HUES6 (cell line): Measurements from ENCODE around the gene TTC12.

Experiments used
- H3K27ac ChIP-seq: 2 replicates; pipeline ENCODE4 v1.7.0; 2013; ENCODE audit warnings: low read depth, mild to moderate bottlenecking, low read length, inconsistent platforms
- H3K27me3 ChIP-seq: 2 replicates; pipeline ENCODE4 v1.6.1; 2013; ENCODE audit warnings: low read length; ENCODE audit not compliant: control insufficient read depth, insufficient read depth
- H3K36me3 ChIP-seq: 2 replicates; pipeline ENCODE4 v1.6.1; 2013; ENCODE audit warnings: low read length; ENCODE audit not compliant: control insufficient read depth, insufficient read depth
- H3K4me1 ChIP-seq: 2 replicates; pipeline ENCODE4 v1.6.1; 2013; ENCODE audit warnings: low read length; ENCODE audit not compliant: control insufficient read depth, insufficient read depth
- H3K4me3 ChIP-seq: 2 replicates; pipeline ENCODE4 v1.5.1; 2013; ENCODE audit warnings: low read depth, low read length
- H3K9ac ChIP-seq: one replicate; pipeline ENCODE4 v1.6.1; 2013; ENCODE audit warnings: mild to moderate bottlenecking, low read length
- H3K9me3 ChIP-seq: 2 replicates; pipeline ENCODE4 v1.6.1; 2013; ENCODE audit warnings: low read depth, low read length; ENCODE audit not compliant: control insufficient read depth, insufficient read depth

The TTC12 gene

GRCh38 chr11:113274713-113275582 lies 39.4 kb upstream of the TTC12 start:
- Histone ChIP-seq H3K27me3 (no peaks in the 10 kb centered on the region), H3K9me3 (no peaks in the 10 kb centered on the region), H3K27ac (no peak overlapping the region), H3K36me3 (no peaks in the 10 kb centered on the region), H3K4me1 (peaks cover 9% of the 10 kb centered on the region; the same call in 1 of the 2 replicates), H3K9ac (no peak overlapping the region), H3K4me3 (no peak overlapping the region)

GRCh38 chr11:113275602-113276001 lies 38.8 kb upstream of the TTC12 start:
- Histone ChIP-seq H3K9me3 (no peaks in the 10 kb centered on the region), H3K4me1 (peaks cover 9% of the 10 kb centered on the region; the same call in 1 of the 2 replicates), H3K27ac (no peak overlapping the region), H3K4me3 (no peak overlapping the region), H3K36me3 (no peaks in the 10 kb centered on the region), H3K27me3 (no peaks in the 10 kb centered on the region), H3K9ac (no peak overlapping the region)

GRCh38 chr11:113276466-113276865 lies 37.9 kb upstream of the TTC12 start:
- H3K4me3 ChIP-seq, result no peak overlapping the region
- H3K9ac ChIP-seq, result no peak overlapping the region
- H3K27me3 ChIP-seq, result peaks cover 2% of the 10 kb centered on the region; the same call in 1 of the 2 replicates
- H3K36me3 ChIP-seq, result no peaks in the 10 kb centered on the region
- H3K9me3 ChIP-seq, result no peaks in the 10 kb centered on the region
- H3K4me1 ChIP-seq, result peaks cover 9% of the 10 kb centered on the region; the same call in 1 of the 2 replicates
- no peak overlapping the region for H3K27ac ChIP-seq

GRCh38 chr11:113277907-113278306 lies 36.5 kb upstream of the TTC12 start:
- Histone ChIP-seq H3K27ac (no peak overlapping the region), H3K36me3 (no peaks in the 10 kb centered on the region), H3K4me3 (no peak overlapping the region)

GRCh38 chr11:113278481-113278880 lies 35.9 kb upstream of the TTC12 start:
- Histone ChIP-seq H3K9me3 (no peaks in the 10 kb centered on the region), H3K4me3 (no peak overlapping the region), H3K4me1 (peaks cover 9% of the 10 kb centered on the region; the same call in 1 of the 2 replicates), H3K27ac (no peak overlapping the region), H3K9ac (no peak overlapping the region), H3K36me3 (no peaks in the 10 kb centered on the region), H3K27me3 (peaks cover 18% of the 10 kb centered on the region; the same call in 1 of the 2 replicates)

More at GRCh38 chr11:113277907-113278306, 36.5 kb upstream of the TTC12 start:
- H3K9ac ChIP-seq, result no peak overlapping the region
- peaks cover 9% of the 10 kb centered on the region; the same call in 1 of the 2 replicates for H3K4me1 ChIP-seq
- peaks cover 13% of the 10 kb centered on the region; the same call in 1 of the 2 replicates for H3K27me3 ChIP-seq
- no peaks in the 10 kb centered on the region for H3K9me3 ChIP-seq

GRCh38 chr11:113278925-113279324 lies 35.5 kb upstream of the TTC12 start:
- Histone ChIP-seq H3K27ac (no peak overlapping the region), H3K9ac (no peak overlapping the region), H3K4me1 (peaks cover 9% of the 10 kb centered on the region; the same call in 1 of the 2 replicates), H3K36me3 (no peaks in the 10 kb centered on the region), H3K4me3 (no peak overlapping the region), H3K9me3 (no peaks in the 10 kb centered on the region), H3K27me3 (peaks cover 20% of the 10 kb centered on the region; the same call in 1 of the 2 replicates)

- H3K27me3 ChIP-seq, result peaks cover 20% of the 10 kb centered on the region; the same call in 1 of the 2 replicates
- H3K4me1 ChIP-seq, result peaks cover 5% of the 10 kb centered on the region; the same call in 1 of the 2 replicates
- no peaks in the 10 kb centered on the region for H3K36me3 ChIP-seq
- no peak overlapping the region for H3K9ac ChIP-seq
- H3K9me3 ChIP-seq, result no peaks in the 10 kb centered on the region
- H3K4me3 ChIP-seq, result no peak overlapping the region
- H3K27ac ChIP-seq, result no peak overlapping the region
Measured at GRCh38 chr11:113279591-113279990, 34.8 kb upstream of the TTC12 start.

GRCh38 chr11:113281052-113281725 lies 33.2 kb upstream of the TTC12 start:
- H3K27ac ChIP-seq, result no peak overlapping the region
- no peaks in the 10 kb centered on the region for H3K4me1 ChIP-seq
- no peak overlapping the region for H3K9ac ChIP-seq
- H3K27me3 ChIP-seq, result peaks cover 20% of the 10 kb centered on the region; the same call in 1 of the 2 replicates
- no peaks in the 10 kb centered on the region for H3K36me3 ChIP-seq
- H3K9me3 ChIP-seq, result no peaks in the 10 kb centered on the region
- H3K4me3 ChIP-seq, result no peak overlapping the region

- Histone ChIP-seq H3K27ac (no peak overlapping the region), H3K4me1 (no peaks in the 10 kb centered on the region), H3K9me3 (no peaks in the 10 kb centered on the region), H3K9ac (no peak overlapping the region), H3K4me3 (no peak overlapping the region), H3K27me3 (peaks cover 20% of the 10 kb centered on the region; the same call in 1 of the 2 replicates), H3K36me3 (no peaks in the 10 kb centered on the region)
Measured at GRCh38 chr11:113282898-113283437, 31.4 kb upstream of the TTC12 start.

- H3K36me3 ChIP-seq, result no peaks in the 10 kb centered on the region
- H3K9me3 ChIP-seq, result no peaks in the 10 kb centered on the region
- H3K27me3 ChIP-seq, result peaks cover 20% of the 10 kb centered on the region; the same call in 1 of the 2 replicates
- H3K4me1 ChIP-seq, result no peaks in the 10 kb centered on the region
- no peak overlapping the region for H3K27ac ChIP-seq
- H3K9ac ChIP-seq, result no peak overlapping the region
- no peak overlapping the region for H3K4me3 ChIP-seq
Measured at GRCh38 chr11:113283881-113284280, 30.5 kb upstream of the TTC12 start.
